LNCaP clone FGC (cell line): ENCODE data around the gene PIK3R2.

ENCODE experiments used
- DNase-seq: peaks from one replicate; pipeline ENCODE4 v3.0.0-alpha.2; 2011; ENCODE audit warnings: low read depth
- H3K4me3 ChIP-seq: 2 replicates; pipeline ENCODE4 v1.5.1; 2011; ENCODE audit warnings: mild to moderate bottlenecking, low read depth, low read length, control low read depth
- TF ChIP-seq, protein P1 (sequence below): IDR thresholded peaks from 2 replicates; pipeline ENCODE4 v1.5.1; 2012; ENCODE audit warnings: mild to moderate bottlenecking; ENCODE audit not compliant: control insufficient read depth, insufficient read depth; ENCODE audit errors: extremely low read depth

Gene PIK3R2

DNA sequence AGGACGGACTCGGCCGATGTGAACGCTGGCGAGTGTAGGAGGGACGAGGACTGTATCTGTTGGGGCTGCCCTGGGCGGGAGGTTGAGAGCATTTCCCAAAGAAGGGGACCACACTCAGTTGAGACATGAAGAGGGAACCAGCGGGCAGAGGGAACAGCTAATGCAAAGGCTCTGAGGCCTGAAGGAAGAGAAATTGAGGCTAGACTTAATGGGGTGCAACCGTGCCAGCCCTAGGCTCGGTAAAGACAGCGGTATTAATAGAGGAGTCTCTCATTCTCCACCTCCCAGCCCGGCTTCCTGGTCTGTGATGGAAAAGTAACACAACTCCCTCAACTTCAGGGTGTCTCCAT lies 41.2 kb downstream of the PIK3R2 start:
- H3K4me3 ChIP-seq, result peak overlapping the region; percentile 95
- TF ChIP-seq, protein P1, sequence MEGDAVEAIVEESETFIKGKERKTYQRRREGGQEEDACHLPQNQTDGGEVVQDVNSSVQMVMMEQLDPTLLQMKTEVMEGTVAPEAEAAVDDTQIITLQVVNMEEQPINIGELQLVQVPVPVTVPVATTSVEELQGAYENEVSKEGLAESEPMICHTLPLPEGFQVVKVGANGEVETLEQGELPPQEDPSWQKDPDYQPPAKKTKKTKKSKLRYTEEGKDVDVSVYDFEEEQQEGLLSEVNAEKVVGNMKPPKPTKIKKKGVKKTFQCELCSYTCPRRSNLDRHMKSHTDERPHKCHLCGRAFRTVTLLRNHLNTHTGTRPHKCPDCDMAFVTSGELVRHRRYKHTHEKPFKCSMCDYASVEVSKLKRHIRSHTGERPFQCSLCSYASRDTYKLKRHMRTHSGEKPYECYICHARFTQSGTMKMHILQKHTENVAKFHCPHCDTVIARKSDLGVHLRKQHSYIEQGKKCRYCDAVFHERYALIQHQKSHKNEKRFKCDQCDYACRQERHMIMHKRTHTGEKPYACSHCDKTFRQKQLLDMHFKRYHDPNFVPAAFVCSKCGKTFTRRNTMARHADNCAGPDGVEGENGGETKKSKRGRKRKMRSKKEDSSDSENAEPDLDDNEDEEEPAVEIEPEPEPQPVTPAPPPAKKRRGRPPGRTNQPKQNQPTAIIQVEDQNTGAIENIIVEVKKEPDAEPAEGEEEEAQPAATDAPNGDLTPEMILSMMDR, result no peak
- no peak for DNase-seq

DNA sequence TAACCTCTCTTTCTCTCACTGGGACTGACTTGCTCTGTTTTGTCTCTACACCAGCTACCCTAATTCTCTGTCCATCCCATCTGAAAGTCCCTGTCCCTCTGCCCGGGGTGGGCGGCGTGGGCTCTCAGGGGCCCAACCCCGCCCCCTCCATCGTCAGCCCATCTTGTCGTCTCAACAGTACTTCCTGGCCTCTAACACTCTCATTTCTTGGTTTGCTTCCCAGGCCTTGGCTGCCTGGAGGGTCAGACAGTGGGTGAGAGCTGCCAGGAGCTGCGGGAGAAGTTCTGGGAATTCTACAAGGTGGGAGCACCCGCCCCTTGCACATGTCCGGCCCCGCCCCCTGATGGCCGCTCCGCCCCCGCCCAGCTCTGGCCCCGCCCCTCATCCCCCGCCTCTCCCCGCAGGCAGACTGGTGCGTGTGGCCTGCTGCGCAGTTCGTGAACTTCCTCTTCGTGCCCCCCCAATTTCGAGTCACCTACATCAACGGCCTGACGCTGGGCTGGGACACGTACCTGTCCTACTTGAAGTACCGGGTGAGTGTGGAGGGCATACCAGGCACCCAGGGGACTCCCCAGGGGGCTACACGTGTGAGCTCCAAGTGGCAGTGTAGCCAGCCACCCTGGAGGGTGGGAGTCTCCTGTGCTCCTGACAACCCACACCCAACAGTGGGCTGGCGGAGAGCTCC lies 41.7 kb downstream of the PIK3R2 start:
- H3K4me3 ChIP-seq, result peak overlapping the region; percentile 95

DNA sequence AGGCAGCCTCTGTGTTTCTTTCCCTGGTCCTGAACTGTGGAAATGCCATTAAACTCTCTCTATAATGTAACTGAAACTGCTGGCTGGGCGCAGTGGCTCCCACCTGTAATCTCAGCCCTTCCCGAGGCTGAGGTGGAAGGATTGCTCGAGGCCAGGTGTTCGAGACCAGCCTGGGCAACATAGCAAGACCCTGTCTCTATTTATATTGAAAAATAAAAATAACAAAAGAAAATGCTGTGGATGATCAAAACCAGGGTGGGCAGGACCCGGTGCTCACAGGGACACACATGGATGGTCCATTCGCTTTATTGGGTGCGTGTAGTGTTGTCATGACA lies 43.5 kb downstream of the PIK3R2 start:
- DNase-seq, result no peak
- H3K4me3 ChIP-seq, result no peak overlapping the region
- TF ChIP-seq, protein P1, result no peak

More for the DNA sequence above, 41.7 kb downstream of the PIK3R2 start:
- TF ChIP-seq, protein P1, result no peak
- no peak for DNase-seq

DNA sequence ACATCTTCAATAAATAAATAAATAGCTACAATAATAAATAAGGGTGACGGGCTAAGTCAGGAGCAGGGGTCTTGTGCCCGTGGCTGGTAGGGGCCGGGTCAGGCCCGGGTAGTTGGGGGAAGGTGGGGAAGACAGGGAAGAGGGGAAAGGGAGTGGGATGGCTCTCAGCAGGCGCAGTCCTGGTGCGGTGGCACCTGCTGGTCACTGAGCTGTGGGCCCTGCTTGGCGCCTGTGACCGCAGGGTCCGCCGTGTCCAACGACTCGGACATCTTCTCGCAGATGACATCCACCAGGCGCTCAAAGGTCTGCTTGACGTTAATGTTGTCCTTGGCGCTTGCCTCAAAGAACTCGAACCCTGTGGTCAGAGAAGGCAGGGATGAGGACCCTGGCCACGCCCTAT lies 44.3 kb downstream of the PIK3R2 start:
- TF ChIP-seq, protein P1, result no peak
- no peak overlapping the region for H3K4me3 ChIP-seq
- DNase-seq, result no peak

DNA sequence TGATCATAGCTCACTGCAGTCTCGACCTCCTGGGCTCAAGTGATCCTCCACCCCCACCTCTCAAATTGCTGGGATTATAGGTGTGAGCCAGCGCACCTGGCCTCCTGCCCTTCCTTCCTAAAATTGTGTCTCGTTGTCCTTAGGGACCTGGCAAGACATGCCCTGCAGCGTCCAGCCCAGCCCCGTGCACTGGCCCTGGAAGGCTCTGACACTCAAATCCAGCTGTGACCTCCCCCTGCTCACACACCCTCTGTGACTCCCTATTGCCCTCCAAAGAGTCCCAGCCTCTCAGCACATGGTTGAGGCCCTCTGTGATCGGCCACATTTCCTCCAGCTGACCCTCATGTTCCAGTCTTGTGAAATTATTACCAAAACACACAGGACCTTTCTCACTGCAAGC lies 45.0 kb downstream of the PIK3R2 start:
- no peak for DNase-seq
- H3K4me3 ChIP-seq, result no peak overlapping the region
- TF ChIP-seq, protein P1, result no peak

DNA sequence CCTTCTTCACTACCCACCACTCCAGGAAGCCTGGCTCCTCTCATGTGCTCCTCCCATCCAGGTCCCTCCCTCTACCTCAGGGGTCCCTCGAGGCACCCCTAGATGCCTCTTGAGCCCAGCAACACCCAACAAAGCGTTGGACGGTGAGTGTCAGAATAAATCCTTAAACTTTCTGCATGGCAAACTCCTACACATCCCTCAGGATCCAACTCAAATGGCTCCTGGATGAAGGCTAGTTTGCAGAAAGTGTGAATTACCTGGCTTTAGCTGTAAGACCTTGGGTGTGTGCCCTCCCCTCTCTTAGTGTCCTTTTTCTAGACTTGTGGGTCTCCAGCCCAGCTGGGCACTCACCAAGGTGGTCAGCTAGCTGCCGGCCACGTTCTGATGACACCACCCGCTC lies 45.4 kb downstream of the PIK3R2 start:
- TF ChIP-seq, protein P1, result no peak
- DNase-seq, result no peak
- H3K4me3 ChIP-seq, result no peak overlapping the region

DNA sequence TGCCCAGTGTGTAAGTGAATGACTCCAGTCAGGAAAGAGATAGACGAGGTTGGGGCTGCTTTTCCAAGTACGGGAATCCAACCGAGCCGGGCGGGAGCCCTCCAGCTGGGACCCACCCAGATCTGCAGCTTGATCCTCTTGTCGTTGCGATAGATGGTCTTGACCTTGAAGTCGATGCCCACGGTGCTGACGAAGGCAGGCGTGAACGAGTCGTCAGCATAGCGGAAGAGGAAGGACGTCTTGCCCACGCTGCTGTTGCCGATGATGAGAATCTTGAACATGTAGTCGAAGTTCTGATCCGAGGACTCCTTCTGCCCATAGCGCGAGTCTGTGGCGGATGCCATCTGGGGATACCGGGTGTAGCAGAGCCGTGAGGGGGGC lies 49.4 kb downstream of the PIK3R2 start:
- DNase-seq, result no peak
- TF ChIP-seq, protein P1, result no peak
- peak overlapping the region; percentile 82 for H3K4me3 ChIP-seq
